Measurements from ENCODE around the gene SIT1.

DNA sequence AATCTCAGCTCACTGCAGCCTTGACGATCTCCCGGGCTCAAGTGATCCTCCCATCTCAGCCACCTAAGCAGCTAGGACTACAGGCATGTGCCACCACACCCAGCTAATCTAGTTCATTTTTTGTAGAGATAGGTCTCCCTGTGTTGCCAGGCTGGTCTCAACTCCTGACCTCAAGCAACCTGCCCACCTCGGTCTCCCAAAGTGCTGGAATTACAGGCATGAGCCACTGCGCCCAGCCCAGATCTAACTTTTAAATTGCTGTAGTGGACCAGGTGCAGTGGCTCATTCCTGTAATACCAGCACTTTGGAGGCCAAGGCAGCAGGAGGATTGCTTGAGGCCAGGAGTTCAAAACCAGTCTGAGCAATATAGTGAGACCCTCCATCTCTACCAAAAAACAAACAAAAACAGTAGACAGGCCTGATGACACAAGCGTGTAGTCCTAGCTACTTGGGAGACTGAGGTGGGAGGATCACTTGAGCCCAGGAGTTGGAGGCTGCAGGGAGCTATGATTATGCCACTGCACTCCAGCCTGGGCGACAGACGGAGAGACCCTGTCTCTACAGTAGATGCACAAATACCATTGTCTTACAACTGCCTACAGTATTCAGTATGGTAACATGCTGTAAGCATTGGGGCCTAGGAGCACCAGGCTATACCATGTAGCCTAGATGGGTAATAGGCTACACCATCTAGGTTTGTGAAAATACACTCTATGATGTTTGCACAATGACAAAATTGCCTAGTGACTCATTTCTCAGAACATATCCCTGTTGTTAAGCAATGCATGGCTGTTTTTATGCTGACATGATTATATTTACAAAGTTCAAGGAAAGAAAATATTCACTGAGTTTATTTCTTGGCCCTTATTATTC lies 1.5 kb upstream of the SIT1 start:
- TF ChIP-seq POLR2A (IDR thresholded peaks at IDR 0.05) (no peak), POLR2AphosphoS5 (IDR thresholded peaks at IDR 0.05) (no peak)
- TF ChIP-seq, protein P1, sequence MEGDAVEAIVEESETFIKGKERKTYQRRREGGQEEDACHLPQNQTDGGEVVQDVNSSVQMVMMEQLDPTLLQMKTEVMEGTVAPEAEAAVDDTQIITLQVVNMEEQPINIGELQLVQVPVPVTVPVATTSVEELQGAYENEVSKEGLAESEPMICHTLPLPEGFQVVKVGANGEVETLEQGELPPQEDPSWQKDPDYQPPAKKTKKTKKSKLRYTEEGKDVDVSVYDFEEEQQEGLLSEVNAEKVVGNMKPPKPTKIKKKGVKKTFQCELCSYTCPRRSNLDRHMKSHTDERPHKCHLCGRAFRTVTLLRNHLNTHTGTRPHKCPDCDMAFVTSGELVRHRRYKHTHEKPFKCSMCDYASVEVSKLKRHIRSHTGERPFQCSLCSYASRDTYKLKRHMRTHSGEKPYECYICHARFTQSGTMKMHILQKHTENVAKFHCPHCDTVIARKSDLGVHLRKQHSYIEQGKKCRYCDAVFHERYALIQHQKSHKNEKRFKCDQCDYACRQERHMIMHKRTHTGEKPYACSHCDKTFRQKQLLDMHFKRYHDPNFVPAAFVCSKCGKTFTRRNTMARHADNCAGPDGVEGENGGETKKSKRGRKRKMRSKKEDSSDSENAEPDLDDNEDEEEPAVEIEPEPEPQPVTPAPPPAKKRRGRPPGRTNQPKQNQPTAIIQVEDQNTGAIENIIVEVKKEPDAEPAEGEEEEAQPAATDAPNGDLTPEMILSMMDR (IDR thresholded peaks at IDR 0.05), result no peak

Measured in prostate gland (tissue), 2 donors.